ENCODE measurements around the gene KDM4C. TPM values are rescaled to one million over a fixed set of nuclear protein-coding genes. Genes with fewer than 3 reads are reported as not detected.

KDM4C gene
- total RNA-seq, 1 donor from 2014 or later = 12.7 TPM

GRCh38 chr9:7172154-7173115, 414.7 kb downstream of the KDM4C start:
- intact Hi-C loops (cut with DNase I) = no loop called here
- DNase-seq (ENCODE audit: low spot score in 2 of 2) = no peak
- no peaks in the 10 kb centered on the region for H3K27me3 ChIP-seq
- no peaks in the 10 kb centered on the region for H3K4me1 ChIP-seq
- H3K36me3 ChIP-seq = peaks cover 0 to 37% of the 10 kb centered on the region in 2 donors
- no peaks in the 10 kb centered on the region for H3K9me3 ChIP-seq
- no peak overlapping the region for H3K4me3 ChIP-seq
- no peak for TF ChIP-seq CTCF (IDR thresholded peaks at IDR 0.05)
- H3K27ac ChIP-seq = no peak overlapping the region

GRCh38 chr9:7173139-7173538, 415.4 kb downstream of the KDM4C start:
- Histone ChIP-seq H3K4me1 (no peaks in the 10 kb centered on the region), H3K4me3 (no peak overlapping the region), H3K27ac (no peak overlapping the region), H3K36me3 (peaks cover 0 to 37% of the 10 kb centered on the region in 2 donors), H3K9me3 (no peaks in the 10 kb centered on the region), H3K27me3 (no peaks in the 10 kb centered on the region)
- TF ChIP-seq CTCF (IDR thresholded peaks at IDR 0.05) = no peak
- intact Hi-C loops (cut with DNase I) = no loop called here
- no peak for DNase-seq (ENCODE audit: low spot score in 2 of 2)

- H3K4me3 ChIP-seq = no peak overlapping the region
- no peak for TF ChIP-seq CTCF (IDR thresholded peaks at IDR 0.05)
- intact Hi-C loops (cut with DNase I) = no loop called here
Measured at GRCh38 chr9:7174301-7174700, 416.5 kb downstream of the KDM4C start.

GRCh38 chr9:7174884-7175283, 417.1 kb downstream of the KDM4C start:
- Histone ChIP-seq H3K9me3 (no peaks in the 10 kb centered on the region), H3K27ac (no peak overlapping the region), H3K36me3 (peaks cover 0 to 29% of the 10 kb centered on the region in 2 donors), H3K27me3 (no peaks in the 10 kb centered on the region), H3K4me3 (no peak overlapping the region), H3K4me1 (no peaks in the 10 kb centered on the region)
- no peak for DNase-seq (ENCODE audit: low spot score in 2 of 2)
- TF ChIP-seq CTCF (IDR thresholded peaks at IDR 0.05) = no peak
- intact Hi-C loops (cut with DNase I) = no loop called here

More at GRCh38 chr9:7174301-7174700, 416.5 kb downstream of the KDM4C start:
- Histone ChIP-seq H3K27me3 (no peaks in the 10 kb centered on the region), H3K9me3 (no peaks in the 10 kb centered on the region), H3K4me1 (no peaks in the 10 kb centered on the region), H3K36me3 (peaks cover 0 to 35% of the 10 kb centered on the region in 2 donors), H3K27ac (no peak overlapping the region)
- DNase-seq (ENCODE audit: low spot score in 2 of 2) = no peak

GRCh38 chr9:7176561-7176960, 418.8 kb downstream of the KDM4C start:
- TF ChIP-seq CTCF (IDR thresholded peaks at IDR 0.05) = no peak
- Histone ChIP-seq H3K27ac (no peak overlapping the region), H3K27me3 (no peaks in the 10 kb centered on the region), H3K36me3 (peaks cover 0 to 17% of the 10 kb centered on the region in 2 donors), H3K4me3 (no peak overlapping the region), H3K9me3 (no peaks in the 10 kb centered on the region), H3K4me1 (no peaks in the 10 kb centered on the region)
- DNase-seq (ENCODE audit: low spot score in 2 of 2) = no peak
- intact Hi-C loops (cut with DNase I) = no loop called here
